H1 (cell line): ENCODE data around the gene DNAJB1. TPM values are rescaled to one million over a fixed set of nuclear protein-coding genes. Genes with fewer than 3 reads are reported as not detected.

ENCODE experiments used
- CTCF ChIA-PET: fragments of 300-600 bp; sonication (Branson Sonifier 250); formaldehyde crosslinking; loops from one replicate; lab custom pipeline; 2021; ENCODE audit not compliant: partially characterized antibody; lab: Charles Lee
- POLR2A ChIA-PET: fragments of 300-600 bp; sonication (Branson Sonifier 250); formaldehyde crosslinking; loops from one replicate; lab custom pipeline; 2021; ENCODE audit warnings: inconsistent platforms; ENCODE audit not compliant: partially characterized antibody; lab: Charles Lee
- DNase-seq, 2 experiments: peaks; one replicate each; pipeline versions ENCODE4 v3.0.0 to v3.0.0-alpha.2; 2010 to 2022; ENCODE audit warnings: low spot score in 2 of 2, low read depth in 1 of 2, mixed read lengths in 1 of 2
- FAIRE-seq: peaks from 2 replicates; lab custom pipeline; 2011; peaks lifted over from hg19 to GRCh38; lab: Jason Lieb, UNC
- H2AFZ ChIP-seq: 2 replicates; pipeline ENCODE4 v1.8.1; 2012; ENCODE audit warnings: low read length, inconsistent platforms
- H2AK5ac ChIP-seq: 2 replicates; pipeline ENCODE4 v1.6.1; 2013; ENCODE audit warnings: low read depth, low read length
- H2BK120ac ChIP-seq: replicated peaks from 2 replicates; pipeline ENCODE3; 2013; ENCODE audit warnings: low read depth, low read length, inconsistent platforms
- H2BK12ac ChIP-seq: 2 replicates; pipeline ENCODE4 v1.6.1; 2013; ENCODE audit warnings: low read depth, low read length
- H2BK15ac ChIP-seq: 2 replicates; pipeline ENCODE4 v1.6.1; 2013; ENCODE audit warnings: low read length
- H2BK20ac ChIP-seq: 2 replicates; pipeline ENCODE4 v1.6.1; 2013; ENCODE audit warnings: low read length
- H2BK5ac ChIP-seq: 2 replicates; pipeline ENCODE4 v1.6.1; 2013; ENCODE audit warnings: low read depth, low read length
- H3K14ac ChIP-seq: 2 replicates; pipeline ENCODE4 v1.6.1; 2013; ENCODE audit warnings: inconsistent platforms; ENCODE audit not compliant: insufficient read length
- H3K18ac ChIP-seq: 2 replicates; pipeline ENCODE4 v1.6.1; 2013; ENCODE audit warnings: low read length; ENCODE audit errors: extremely low read depth
- H3K23ac ChIP-seq: 2 replicates; pipeline ENCODE4 v1.6.1; 2013; ENCODE audit warnings: inconsistent platforms; ENCODE audit not compliant: insufficient read length
- H3K23me2 ChIP-seq: 2 replicates; pipeline ENCODE4 v1.6.1; 2013; ENCODE audit warnings: low read depth, low read length
- H3K27ac ChIP-seq: 2 replicates; pipeline ENCODE4 v1.6.1; 2011; ENCODE audit warnings: low read depth, low read length, inconsistent platforms
- H3K27me3 ChIP-seq, 4 experiments: replicated peaks in 1 of 4; 1 replicate in 1 of 4; 2 replicates in 3 of 4; pipeline versions ENCODE4 v1.6.1 to v1.8.1; 2011 to 2013; ENCODE audit warnings: low read length in 3 of 4, mild to moderate bottlenecking in 3 of 4, inconsistent platforms in 2 of 4, mixed read lengths in 2 of 4, moderate library complexity in 1 of 4; ENCODE audit not compliant: control insufficient read depth in 3 of 4, insufficient read depth in 3 of 4; ENCODE audit errors: extremely low read depth in 1 of 4
- H3K36me3 ChIP-seq, 4 experiments: 2 replicates each; pipeline versions ENCODE4 v1.6.1 to v1.8.1; 2011 to 2013; ENCODE audit warnings: mild to moderate bottlenecking in 4 of 4, low read length in 3 of 4, moderate library complexity in 2 of 4, control low read depth in 1 of 4, inconsistent platforms in 1 of 4; ENCODE audit not compliant: insufficient read depth in 4 of 4, control insufficient read depth in 2 of 4
- H3K4ac ChIP-seq: replicated peaks from 2 replicates; pipeline ENCODE3; 2013; ENCODE audit warnings: low read length, low read depth, mixed read lengths, inconsistent platforms; ENCODE audit not compliant: insufficient read length
- H3K4me1 ChIP-seq, 4 experiments: replicated peaks in 1 of 4; 1 replicate in 1 of 4; 2 replicates in 3 of 4; pipeline versions ENCODE4 v1.6.1 to v1.8.1; 2011 to 2013; ENCODE audit warnings: low read length in 3 of 4, inconsistent platforms in 2 of 4, mixed read lengths in 1 of 4; ENCODE audit not compliant: insufficient read depth in 4 of 4, control insufficient read depth in 3 of 4
- H3K4me2 ChIP-seq, 2 experiments: 2 replicates each; pipeline versions ENCODE4 v1.6.1 to v1.8.1; 2011 to 2013; ENCODE audit warnings: low read depth in 2 of 2, low read length in 2 of 2, control low read depth in 1 of 2, inconsistent platforms in 1 of 2, mild to moderate bottlenecking in 1 of 2; ENCODE audit not compliant: insufficient read depth in 1 of 2
- H3K4me3 ChIP-seq, 4 experiments: fragments of 200-600, 300-600 bp in 1 of 4; sonication (generic), shearing (Covaris generic), sonication (Bioruptor Twin) in 1 of 4; 2 replicates each; pipeline versions ENCODE4 v1.5.1 to v1.8.1; 2011 to 2016; ENCODE audit warnings: low read length in 4 of 4, low read depth in 3 of 4, control low read depth in 2 of 4, inconsistent platforms in 2 of 4, mild to moderate bottlenecking in 2 of 4, mixed read lengths in 1 of 4, moderate library complexity in 1 of 4; ENCODE audit not compliant: insufficient read depth in 2 of 4; ENCODE audit errors: extremely low read depth in 1 of 4
- H3K56ac ChIP-seq: replicated peaks from 2 replicates; pipeline ENCODE3; 2013; ENCODE audit warnings: low read depth, mild to moderate bottlenecking, mixed read lengths, low read length, inconsistent platforms; ENCODE audit not compliant: insufficient read length
- H3K79me1 ChIP-seq: 2 replicates; pipeline ENCODE4 v1.6.1; 2013; ENCODE audit warnings: low read depth, low read length, control low read depth
- H3K79me2 ChIP-seq, 2 experiments: 2 replicates each; pipeline versions ENCODE4 v1.6.1 to v1.8.1; 2012 to 2013; ENCODE audit warnings: low read length in 2 of 2, mild to moderate bottlenecking in 2 of 2, inconsistent platforms in 1 of 2; ENCODE audit not compliant: insufficient read depth in 2 of 2, control insufficient read depth in 1 of 2
- H3K9ac ChIP-seq, 4 experiments: replicated peaks in 1 of 4; 1 replicate in 1 of 4; 2 replicates in 3 of 4; pipeline versions ENCODE4 v1.6.1 to v1.8.1; 2011 to 2013; ENCODE audit warnings: low read depth in 3 of 4, low read length in 3 of 4, control low read depth in 2 of 4, mild to moderate bottlenecking in 2 of 4, moderate library complexity in 2 of 4, inconsistent platforms in 1 of 4; ENCODE audit errors: extremely low read depth in 1 of 4
- H3K9me3 ChIP-seq, 2 experiments: 2 replicates each; pipeline versions ENCODE4 v1.6.1 to v1.8.1; 2012 to 2013; ENCODE audit warnings: mild to moderate bottlenecking in 2 of 2, moderate library complexity in 2 of 2, control low read depth in 1 of 2, inconsistent platforms in 1 of 2, low read depth in 1 of 2, low read length in 1 of 2, mixed read lengths in 1 of 2; ENCODE audit not compliant: insufficient read depth in 2 of 2
- H4K20me1 ChIP-seq, 2 experiments: replicated peaks in 1 of 2; 2 replicates each; pipeline versions ENCODE3 to v1.8.1; 2011 to 2013; ENCODE audit warnings: inconsistent platforms in 2 of 2, low read length in 2 of 2, mild to moderate bottlenecking in 1 of 2; ENCODE audit not compliant: insufficient read depth in 2 of 2, control insufficient read depth in 1 of 2
- H4K5ac ChIP-seq: 2 replicates; pipeline ENCODE4 v1.6.1; 2013; ENCODE audit warnings: low read length, low read depth, mixed read lengths, inconsistent platforms; ENCODE audit not compliant: insufficient read length
- H4K8ac ChIP-seq: 2 replicates; pipeline ENCODE4 v1.8.0; 2013; ENCODE audit warnings: mild to moderate bottlenecking, moderate library complexity, low read length, inconsistent platforms; ENCODE audit not compliant: insufficient read depth; ENCODE audit errors: extremely low read depth
- H4K91ac ChIP-seq: replicated peaks from 2 replicates; pipeline ENCODE3; 2013; ENCODE audit warnings: low read length, mixed read lengths, inconsistent platforms; ENCODE audit not compliant: insufficient read length
- WGBS, 2 experiments: shearing (Covaris generic) in 1 of 2; methylation state at CpG; one replicate each; pipeline versions ENCODE4 v1.1.6 to v1.1.7; 2013 to 2015; ENCODE audit warnings: low lambda C conversion rate in 2 of 2, mixed read lengths in 2 of 2, inconsistent platforms in 1 of 2, low coverage in 1 of 2, missing lambda C conversion rate in 1 of 2; ENCODE audit not compliant: insufficient replicate concordance in 2 of 2, insufficient coverage in 1 of 2, insufficient read length in 1 of 2; ENCODE audit errors: extremely low coverage in 1 of 2, missing lambda C conversion rate in 1 of 2; 5-methylcytosine and 5-hydroxymethylcytosine counted together
- polyA plus RNA-seq, 7 experiments: library from polyadenylated mRNA; depleted of rRNA in 3 of 7; stranded (reverse) in 5 of 7; unstranded in 2 of 7; fragments of >200 nt in 5 of 7; fragments of 200-250 nt in 2 of 7; gene quantifications; 1 replicate in 5 of 7; 2 replicates in 1 of 7; 4 replicates in 1 of 7; pipeline versions ENCODE4 v1.2.1 to v1.2.3, GENCODE V29; 2011 to 2013; ENCODE audit warnings: missing spikeins in 2 of 7, mixed read lengths in 2 of 7
- total RNA-seq: library from RNA; stranded (reverse); fragmentation: NEBNext Ultra II Directional; extraction: Animal tissue kit (Norgen Biotek cat#: 25700); gene quantifications from 2 replicates; pipeline ENCODE4 v1.2.1, GENCODE V29; 2021
- TF ChIP-seq, protein P1 (sequence below): IDR thresholded peaks from 2 replicates; pipeline ENCODE4 v1.6.1; 2012; ENCODE audit warnings: inconsistent platforms

Gene DNAJB1
- total and polyA plus RNA-seq, 2 of the 8 experiments (the other 6 are each of a cell fraction or from before 2014, with no cell fraction given): 62.9 to 64.3 TPM

DNA sequence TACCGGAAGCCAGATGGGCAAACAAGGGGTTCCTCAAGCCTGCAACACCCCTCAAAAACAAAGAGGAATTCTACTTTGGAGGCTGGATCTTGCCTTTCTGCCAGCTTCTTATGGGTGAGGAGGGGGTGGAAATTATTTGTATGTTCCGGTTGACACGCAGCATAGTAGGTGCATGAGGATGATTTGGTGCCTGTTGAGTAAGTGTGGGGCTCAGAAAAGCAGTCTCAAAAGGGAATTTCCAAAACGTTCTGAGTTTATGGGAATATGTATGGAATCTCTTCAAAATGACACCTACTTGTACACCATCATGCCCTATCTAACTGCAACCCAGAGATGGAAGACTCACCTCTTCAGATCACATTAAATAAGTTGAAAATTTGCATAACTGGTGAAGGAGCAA lies 8.2 kb upstream of the DNAJB1 start:
- Histone ChIP-seq H3K4me2 (no peak overlapping the region), H3K56ac (no peak overlapping the region), H3K23me2 (peaks cover 4% of the 10 kb centered on the region), H3K9ac (no peak overlapping the region), H2BK20ac (no peak overlapping the region), H2BK12ac (no peak overlapping the region), H2BK120ac (no peak overlapping the region), H2BK15ac (no peak overlapping the region; the same call in 1 of the 2 replicates), H2AK5ac (no peak overlapping the region), H4K5ac (no peak overlapping the region), H4K8ac (no peak overlapping the region), H3K36me3 (no peaks in the 10 kb centered on the region), H3K9me3 (no peaks in the 10 kb centered on the region), H4K91ac (no peak overlapping the region), H2BK5ac (peak overlapping the region; percentile 31; the same call in 1 of the 2 replicates), H3K79me1 (peaks cover 8% of the 10 kb centered on the region), H3K18ac (no peak overlapping the region), H3K4me3 (no peak overlapping the region), H3K4me1 (peaks cover 0 to 2% (median 1%) of the 10 kb centered on the region in 4 experiments; a peak in 3 of 7 replicates), H4K20me1 (no peaks in the 10 kb centered on the region), H3K4ac (no peak overlapping the region), H2AFZ (no peak overlapping the region), H3K23ac (no peak overlapping the region), H3K14ac (no peak overlapping the region), H3K27ac (no peak overlapping the region), H3K79me2 (peaks cover 4 to 17% of the 10 kb centered on the region in 2 experiments), H3K27me3 (no peaks in the 10 kb centered on the region)
- FAIRE-seq (no peak), DNase-seq (no peak)
- TF ChIP-seq, protein P1, sequence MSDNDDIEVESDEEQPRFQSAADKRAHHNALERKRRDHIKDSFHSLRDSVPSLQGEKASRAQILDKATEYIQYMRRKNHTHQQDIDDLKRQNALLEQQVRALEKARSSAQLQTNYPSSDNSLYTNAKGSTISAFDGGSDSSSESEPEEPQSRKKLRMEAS: no peak
- ChIA-PET CTCF (interaction anchor here (1.1 kb wide), 1 partner anchor 21 kb away, joined by 4 read pairs; no protein-coding TSS in a partner anchor), POLR2A (interaction anchor here (0.6 to 2.2 kb wide), 5 partner anchors 8 to 752 kb away, joined by 3 to 7 read pairs (median 3); partner anchors contain the start of genes C19orf53, DNAJB1 and GIPC1)
- 80% methylated on average over 4 of the region's 4 CpGs; no CpG with 5 or more reads in 1 of the 2 experiments for WGBS, 2 experiments
